Measurements from ENCODE around the gene LMAN2L.

Gene LMAN2L

DNA sequence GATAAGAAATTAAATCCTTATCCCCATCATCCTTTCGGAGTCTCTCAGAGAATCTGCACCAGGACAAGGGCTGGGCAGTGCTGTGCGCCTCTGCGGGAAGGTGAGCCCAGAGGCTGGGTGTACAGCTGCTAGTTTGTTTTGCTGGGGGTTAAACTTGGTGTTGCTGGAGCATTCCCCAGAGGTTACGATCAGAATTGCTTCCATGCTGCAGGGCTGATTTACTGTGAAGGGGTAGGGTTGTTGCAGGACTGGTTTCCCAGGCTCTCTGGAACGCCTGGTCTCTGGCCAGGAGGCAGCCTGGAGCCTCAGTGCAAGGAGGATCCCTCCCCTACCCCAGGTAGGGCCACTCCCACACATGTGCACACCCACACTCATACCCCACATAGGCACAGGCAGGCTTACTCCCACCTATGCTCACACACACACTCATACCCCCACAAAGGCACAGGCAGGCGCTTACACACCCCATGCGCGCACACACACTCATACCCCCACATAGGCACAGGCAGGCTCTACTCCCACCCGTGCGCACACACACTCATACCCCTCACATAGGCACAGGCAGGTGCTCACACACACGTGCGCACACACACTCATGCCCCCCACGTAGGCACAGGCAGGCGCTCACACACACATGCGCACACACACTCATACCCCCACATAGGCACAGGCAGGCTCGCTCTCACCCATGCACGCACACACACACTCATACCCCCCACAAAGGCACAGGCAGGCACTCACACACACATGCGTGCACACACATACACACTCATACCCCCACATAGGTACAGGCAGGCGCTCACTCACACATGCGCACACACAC is 32.1 kb upstream of the LMAN2L start:
- H3K36me3 ChIP-seq (ENCODE audit: low read depth) = no peaks in the 10 kb centered on the region
- TF ChIP-seq, protein P1, sequence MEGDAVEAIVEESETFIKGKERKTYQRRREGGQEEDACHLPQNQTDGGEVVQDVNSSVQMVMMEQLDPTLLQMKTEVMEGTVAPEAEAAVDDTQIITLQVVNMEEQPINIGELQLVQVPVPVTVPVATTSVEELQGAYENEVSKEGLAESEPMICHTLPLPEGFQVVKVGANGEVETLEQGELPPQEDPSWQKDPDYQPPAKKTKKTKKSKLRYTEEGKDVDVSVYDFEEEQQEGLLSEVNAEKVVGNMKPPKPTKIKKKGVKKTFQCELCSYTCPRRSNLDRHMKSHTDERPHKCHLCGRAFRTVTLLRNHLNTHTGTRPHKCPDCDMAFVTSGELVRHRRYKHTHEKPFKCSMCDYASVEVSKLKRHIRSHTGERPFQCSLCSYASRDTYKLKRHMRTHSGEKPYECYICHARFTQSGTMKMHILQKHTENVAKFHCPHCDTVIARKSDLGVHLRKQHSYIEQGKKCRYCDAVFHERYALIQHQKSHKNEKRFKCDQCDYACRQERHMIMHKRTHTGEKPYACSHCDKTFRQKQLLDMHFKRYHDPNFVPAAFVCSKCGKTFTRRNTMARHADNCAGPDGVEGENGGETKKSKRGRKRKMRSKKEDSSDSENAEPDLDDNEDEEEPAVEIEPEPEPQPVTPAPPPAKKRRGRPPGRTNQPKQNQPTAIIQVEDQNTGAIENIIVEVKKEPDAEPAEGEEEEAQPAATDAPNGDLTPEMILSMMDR (IDR thresholded peaks at IDR 0.05; ENCODE audit: poor library complexity, severe bottlenecking) = no peak
- H3K27ac ChIP-seq (ENCODE audit: poor library complexity, severe bottlenecking) = no peak overlapping the region
- H3K4me3 ChIP-seq (ENCODE audit: severe bottlenecking) = no peak overlapping the region
- peaks cover 7% of the 10 kb centered on the region for H3K4me1 ChIP-seq (ENCODE audit: insufficient read depth, poor library complexity, severe bottlenecking)
- H3K27me3 ChIP-seq (ENCODE audit: insufficient read depth, poor library complexity, severe bottlenecking) = no peaks in the 10 kb centered on the region
- no peaks in the 10 kb centered on the region for H3K9me3 ChIP-seq (ENCODE audit: severe bottlenecking)
- ATAC-seq (ENCODE audit: low read depth) (peak; percentile 59; the same call in 2 of the 3 replicates), DNase-seq (ENCODE audit: low spot score) (no peak)

- ATAC-seq (ENCODE audit: low read depth) = no peak
- H3K4me3 ChIP-seq (ENCODE audit: severe bottlenecking) = no peak overlapping the region
- no peaks in the 10 kb centered on the region for H3K27me3 ChIP-seq (ENCODE audit: insufficient read depth, poor library complexity, severe bottlenecking)
- no peaks in the 10 kb centered on the region for H3K9me3 ChIP-seq (ENCODE audit: severe bottlenecking)
- H3K27ac ChIP-seq (ENCODE audit: poor library complexity, severe bottlenecking) = no peak overlapping the region
- DNase-seq (ENCODE audit: low spot score) = no peak
- H3K36me3 ChIP-seq (ENCODE audit: low read depth) = no peaks in the 10 kb centered on the region
- TF ChIP-seq, protein P1 (IDR thresholded peaks at IDR 0.05; ENCODE audit: poor library complexity, severe bottlenecking) = no peak
- peaks cover 7% of the 10 kb centered on the region for H3K4me1 ChIP-seq (ENCODE audit: insufficient read depth, poor library complexity, severe bottlenecking)
Observed at GRCh38 chr2:96770442-96771202, 30.8 kb upstream of the LMAN2L start.

DNA sequence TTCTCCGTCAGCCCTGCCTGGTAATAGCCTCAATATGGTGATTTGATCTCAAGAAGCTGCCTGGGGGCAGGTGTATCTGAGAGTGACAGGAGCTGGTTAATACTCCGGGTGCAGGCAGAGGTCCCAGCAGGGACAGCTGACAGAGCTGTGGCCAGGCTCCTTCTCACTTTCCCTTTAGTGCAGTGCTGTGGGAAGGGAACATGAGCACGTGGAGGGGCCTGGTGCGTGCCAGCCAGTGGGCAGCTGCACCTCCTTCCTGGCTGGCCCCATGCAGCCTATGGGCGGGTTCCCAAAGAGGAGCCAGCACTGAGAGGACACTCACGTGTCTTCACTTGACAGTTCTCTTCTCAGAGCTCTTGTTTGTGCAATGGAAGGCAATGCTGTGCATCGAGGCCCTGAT is 29.9 kb upstream of the LMAN2L start:
- no peak overlapping the region for H3K27ac ChIP-seq (ENCODE audit: poor library complexity, severe bottlenecking)
- H3K4me1 ChIP-seq (ENCODE audit: insufficient read depth, poor library complexity, severe bottlenecking) = peaks cover 7% of the 10 kb centered on the region
- TF ChIP-seq, protein P1 (IDR thresholded peaks at IDR 0.05; ENCODE audit: poor library complexity, severe bottlenecking) = no peak

DNA sequence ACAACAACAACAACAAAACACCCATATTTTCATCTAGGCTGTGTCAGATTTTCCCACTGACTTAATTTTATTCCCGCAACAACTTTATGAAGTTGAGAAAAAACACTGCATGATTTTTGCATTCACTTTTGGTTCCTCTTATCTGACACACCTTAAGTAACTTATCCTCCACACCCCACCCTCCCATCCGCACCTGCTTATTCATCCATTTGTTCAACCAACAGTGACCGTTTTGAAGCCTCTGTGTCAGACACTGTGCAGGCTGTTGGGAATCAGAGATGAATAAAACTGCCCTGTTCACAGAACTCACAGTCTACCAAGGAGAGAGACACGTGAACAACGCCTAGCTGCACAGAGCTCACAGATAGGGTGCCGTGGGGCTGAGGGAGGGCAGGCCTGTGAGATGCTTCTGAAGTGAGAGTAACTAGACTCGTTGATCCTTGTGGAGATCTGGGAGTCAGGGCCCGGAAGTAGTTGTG is 28.3 kb upstream of the LMAN2L start:
- peaks cover 14% of the 10 kb centered on the region for H3K4me1 ChIP-seq (ENCODE audit: insufficient read depth, poor library complexity, severe bottlenecking)
- TF ChIP-seq, protein P1 (IDR thresholded peaks at IDR 0.05; ENCODE audit: poor library complexity, severe bottlenecking) = no peak
- ATAC-seq (ENCODE audit: low read depth) = no peak
- H3K27ac ChIP-seq (ENCODE audit: poor library complexity, severe bottlenecking) = no peak overlapping the region
- H3K27me3 ChIP-seq (ENCODE audit: insufficient read depth, poor library complexity, severe bottlenecking) = no peaks in the 10 kb centered on the region
- DNase-seq (ENCODE audit: low spot score) = no peak
- H3K9me3 ChIP-seq (ENCODE audit: severe bottlenecking) = no peaks in the 10 kb centered on the region
- no peak overlapping the region for H3K4me3 ChIP-seq (ENCODE audit: severe bottlenecking)
- H3K36me3 ChIP-seq (ENCODE audit: low read depth) = no peaks in the 10 kb centered on the region

More for the DNA sequence above, 29.9 kb upstream of the LMAN2L start:
- Histone ChIP-seq H3K36me3 (ENCODE audit: low read depth) (no peaks in the 10 kb centered on the region), H3K27me3 (ENCODE audit: insufficient read depth, poor library complexity, severe bottlenecking) (no peaks in the 10 kb centered on the region), H3K4me3 (ENCODE audit: severe bottlenecking) (no peak overlapping the region), H3K9me3 (ENCODE audit: severe bottlenecking) (no peaks in the 10 kb centered on the region)
- no peak for ATAC-seq (ENCODE audit: low read depth)
- no peak for DNase-seq (ENCODE audit: low spot score)

Data from RWPE2 (cell line).